ENCODE measurements around the gene PRKAR1B. TPM values are rescaled to one million over a fixed set of nuclear protein-coding genes. Genes with fewer than 3 reads are reported as not detected.

Gene PRKAR1B
- total RNA-seq, 1 experiment from 2014 or later, result 51.7 TPM

GRCh38 chr7:560966-561630 is 166.0 kb downstream of the PRKAR1B start:
- H3K4me3 ChIP-seq, result no peak overlapping the region

GRCh38 chr7:559396-559705 is 167.7 kb downstream of the PRKAR1B start:
- Histone ChIP-seq H3K27ac (no peak overlapping the region), H3K4me2 (no peak overlapping the region), H3K36me3 (ENCODE audit: low read depth) (no peaks in the 10 kb centered on the region), H3K9me3 (ENCODE audit: insufficient read depth, low read depth) (no peaks in the 10 kb centered on the region), H3K4me3 (no peak overlapping the region), H4K20me1 (ENCODE audit: insufficient read depth) (no peaks in the 10 kb centered on the region), H3K27me3 (ENCODE audit: insufficient read depth, low read depth) (no peaks in the 10 kb centered on the region), H3K79me2 (ENCODE audit: low read depth) (no peaks in the 10 kb centered on the region), H3K4me1 (replicated peaks; ENCODE audit: insufficient read depth) (no peaks in the 10 kb centered on the region), H3K9me2 (ENCODE audit: insufficient read depth) (no peaks in the 10 kb centered on the region), H3F3A (ENCODE audit: insufficient read depth, low read depth) (no peaks in the 10 kb centered on the region), H2AFZ (no peak overlapping the region)
- intact Hi-C loops (cut with micrococcal nuclease; ENCODE audit: unreplicated experiment), result no loop called here
- CTCF ChIA-PET, result no interaction called here
- no peak for TF ChIP-seq EZH2 (IDR thresholded peaks at IDR 0.05; ENCODE audit: low read depth)
- no peak for TF ChIP-seq CTCF (conservative IDR thresholded peaks at IDR 0.05)
- BruUV-seq (replicated peaks), result no TSS peak
- POLR2A ChIA-PET (ENCODE audit: unreplicated experiment), result no interaction called here
- no peak for DNase-seq

More at GRCh38 chr7:560966-561630, 166.0 kb downstream of the PRKAR1B start:
- H3K27me3 ChIP-seq (ENCODE audit: insufficient read depth, low read depth), result no peaks in the 10 kb centered on the region
- no peak overlapping the region for H3K27ac ChIP-seq
- TF ChIP-seq EZH2 (IDR thresholded peaks at IDR 0.05; ENCODE audit: low read depth) (no peak), CTCF (conservative IDR thresholded peaks at IDR 0.05) (no peak)
- no peak for DNase-seq
- no TSS peak for BruUV-seq (replicated peaks)
- intact Hi-C loops (cut with micrococcal nuclease; ENCODE audit: unreplicated experiment), result no loop called here
- H3F3A ChIP-seq (ENCODE audit: insufficient read depth, low read depth), result no peaks in the 10 kb centered on the region
- H3K9me2 ChIP-seq (ENCODE audit: insufficient read depth), result no peaks in the 10 kb centered on the region
- H3K79me2 ChIP-seq (ENCODE audit: low read depth), result no peaks in the 10 kb centered on the region
- no peaks in the 10 kb centered on the region for H3K4me1 ChIP-seq (replicated peaks; ENCODE audit: insufficient read depth)
- no peaks in the 10 kb centered on the region for H3K36me3 ChIP-seq (ENCODE audit: low read depth)
- H3K4me2 ChIP-seq, result no peak overlapping the region
- H2AFZ ChIP-seq, result no peak overlapping the region
- no peaks in the 10 kb centered on the region for H3K9me3 ChIP-seq (ENCODE audit: insufficient read depth, low read depth)
- CTCF ChIA-PET, result no interaction called here
- POLR2A ChIA-PET (ENCODE audit: unreplicated experiment), result no interaction called here
- H4K20me1 ChIP-seq (ENCODE audit: insufficient read depth), result no peaks in the 10 kb centered on the region

- DNase-seq, result no peak
- Histone ChIP-seq H3F3A (ENCODE audit: insufficient read depth, low read depth) (no peaks in the 10 kb centered on the region), H3K4me1 (replicated peaks; ENCODE audit: insufficient read depth) (no peaks in the 10 kb centered on the region), H3K27ac (no peak overlapping the region), H4K20me1 (ENCODE audit: insufficient read depth) (no peaks in the 10 kb centered on the region), H3K27me3 (ENCODE audit: insufficient read depth, low read depth) (no peaks in the 10 kb centered on the region), H3K4me3 (no peak overlapping the region), H3K79me2 (ENCODE audit: low read depth) (no peaks in the 10 kb centered on the region), H3K9me3 (ENCODE audit: insufficient read depth, low read depth) (no peaks in the 10 kb centered on the region), H3K36me3 (ENCODE audit: low read depth) (no peaks in the 10 kb centered on the region), H3K9me2 (ENCODE audit: insufficient read depth) (no peaks in the 10 kb centered on the region), H2AFZ (no peak overlapping the region), H3K4me2 (no peak overlapping the region)
- no peak for TF ChIP-seq CTCF (conservative IDR thresholded peaks at IDR 0.05)
- TF ChIP-seq EZH2 (IDR thresholded peaks at IDR 0.05; ENCODE audit: low read depth), result no peak
- ChIA-PET POLR2A (ENCODE audit: unreplicated experiment) (no interaction called here), CTCF (no interaction called here)
- no TSS peak for BruUV-seq (replicated peaks)
- intact Hi-C loops (cut with micrococcal nuclease; ENCODE audit: unreplicated experiment), result no loop called here
Measured at GRCh38 chr7:557558-557881, 169.6 kb downstream of the PRKAR1B start.

All from PC-9 (cell line).